GM12878 (cell line): ENCODE measurements around the gene RPRD2.
A peak's percentile ranks its signal among the peaks of the same experiment; 100 is the strongest.

Experiments
- CEBPB ChIP-seq, 2 experiments: fragments of 150-350 bp in 1 of 2; IDR thresholded peaks; 2 replicates each; pipeline ENCODE4 v1.6.1; 2012 to 2014; ENCODE audit warnings: low read depth in 2 of 2, low read length in 2 of 2, borderline replicate concordance in 1 of 2, inconsistent platforms in 1 of 2
- EZH2 ChIP-seq: IDR thresholded peaks from 2 replicates; pipeline ENCODE4 v1.6.1; 2012; ENCODE audit warnings: low read depth, mild to moderate bottlenecking, control low read depth, inconsistent platforms, low read length, borderline replicate concordance; ENCODE audit not compliant: control insufficient read depth
- FOS ChIP-seq: IDR thresholded peaks from 3 replicates; pipeline ENCODE4 v1.6.1; 2011; ENCODE audit warnings: borderline replicate concordance; ENCODE audit not compliant: insufficient read length; ENCODE audit errors: extremely low read depth
- FOXK2 ChIP-seq: fragments of 450-650 bp; IDR thresholded peaks from 2 replicates; pipeline ENCODE4 v1.6.1; 2017; ENCODE audit warnings: mild to moderate bottlenecking, moderate library complexity
- JUND ChIP-seq: IDR thresholded peaks from 2 replicates; pipeline ENCODE4 v1.6.1; 2012; ENCODE audit warnings: low read depth, mild to moderate bottlenecking, low read length, improper control_type of control experiment, moderate library complexity
- NFYA ChIP-seq: IDR thresholded peaks from 2 replicates; pipeline ENCODE4 v1.6.1; 2011; ENCODE audit warnings: low read depth, mild to moderate bottlenecking, low read length, improper control_type of control experiment, borderline replicate concordance
- POLR2A ChIP-seq: IDR thresholded peaks from 2 replicates; pipeline ENCODE4 v1.6.1; 2011; ENCODE audit warnings: low read depth, mild to moderate bottlenecking, low read length
- POLR2AphosphoS5 ChIP-seq: IDR thresholded peaks from 2 replicates; pipeline ENCODE4 v1.6.1; 2011; ENCODE audit warnings: mild to moderate bottlenecking, low read length, inconsistent platforms
- RAD21 ChIP-seq: IDR thresholded peaks from 2 replicates; pipeline ENCODE4 v1.6.1; 2011; ENCODE audit warnings: mild to moderate bottlenecking, low read depth, low read length, moderate library complexity; ENCODE audit not compliant: insufficient read depth
- SREBF2 ChIP-seq: IDR thresholded peaks from 2 replicates; pipeline ENCODE4 v1.6.1; 2012; ENCODE audit warnings: mild to moderate bottlenecking, low read length
- SRF ChIP-seq, 2 experiments: IDR thresholded peaks; 2 replicates each; pipeline ENCODE4 v1.6.1; 2011; ENCODE audit warnings: low read depth in 2 of 2, low read length in 2 of 2, mild to moderate bottlenecking in 1 of 2, moderate library complexity in 1 of 2
- TF ChIP-seq, protein P1 (sequence below), 3 experiments: IDR thresholded peaks in 2 of 3; conservative IDR thresholded peaks in 1 of 3; 2 replicates each; pipeline ENCODE4 v1.5.1; 2011; ENCODE audit warnings: low read depth in 3 of 3, low read length in 3 of 3, mild to moderate bottlenecking in 3 of 3, control low read depth in 2 of 3, moderate library complexity in 2 of 3, inconsistent platforms in 1 of 3, mixed read lengths in 1 of 3; ENCODE audit not compliant: control insufficient read depth in 2 of 3, insufficient read depth in 1 of 3; ENCODE audit errors: extremely low read depth in 1 of 3
- TF ChIP-seq, protein P2 (sequence below): IDR thresholded peaks from 2 replicates; pipeline ENCODE4 v1.6.1; 2012; ENCODE audit warnings: improper control_type of control experiment, low read depth, low read length; ENCODE audit not compliant: insufficient replicate concordance
- TF ChIP-seq, protein P3 (sequence below): IDR thresholded peaks from 2 replicates; pipeline ENCODE4 v1.6.1; 2011; ENCODE audit warnings: low read depth, mild to moderate bottlenecking, low read length, moderate library complexity, borderline replicate concordance; ENCODE audit errors: extremely low read depth

DNA sequence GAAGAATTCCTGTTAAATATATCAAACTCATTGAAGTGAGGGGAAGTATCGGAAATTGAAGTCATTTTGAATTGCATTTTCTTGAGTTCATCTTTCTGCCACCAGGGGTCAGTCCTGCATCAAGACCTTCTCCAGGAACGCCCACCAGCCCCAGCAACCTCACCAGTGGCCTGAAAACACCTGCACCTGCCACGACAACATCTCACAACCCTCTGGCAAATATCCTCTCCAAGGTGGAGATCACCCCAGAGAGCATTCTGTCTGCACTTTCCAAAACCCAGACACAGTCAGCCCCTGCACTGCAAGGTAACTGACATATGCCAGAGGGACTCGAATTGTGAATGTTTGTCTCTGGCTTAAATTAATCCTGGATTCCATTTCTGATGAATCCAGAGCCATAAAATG lies 100.5 kb downstream of the RPRD2 start:
- TF ChIP-seq POLR2A (no peak), CEBPB (IDR thresholded peaks at IDR 0.05; ENCODE audit: borderline replicate concordance in 1 of 2, low read depth in 2 of 2, low read length in 2 of 2) (no peak), FOXK2 (no peak), NFYA (no peak), RAD21 (peak; percentile 77), EZH2 (no peak), FOS (no peak), SRF (IDR thresholded peaks at IDR 0.05; ENCODE audit: low read depth in 2 of 2, low read length in 2 of 2) (no peak), POLR2AphosphoS5 (no peak), SREBF2 (no peak), JUND (no peak)
- TF ChIP-seq, protein P1, sequence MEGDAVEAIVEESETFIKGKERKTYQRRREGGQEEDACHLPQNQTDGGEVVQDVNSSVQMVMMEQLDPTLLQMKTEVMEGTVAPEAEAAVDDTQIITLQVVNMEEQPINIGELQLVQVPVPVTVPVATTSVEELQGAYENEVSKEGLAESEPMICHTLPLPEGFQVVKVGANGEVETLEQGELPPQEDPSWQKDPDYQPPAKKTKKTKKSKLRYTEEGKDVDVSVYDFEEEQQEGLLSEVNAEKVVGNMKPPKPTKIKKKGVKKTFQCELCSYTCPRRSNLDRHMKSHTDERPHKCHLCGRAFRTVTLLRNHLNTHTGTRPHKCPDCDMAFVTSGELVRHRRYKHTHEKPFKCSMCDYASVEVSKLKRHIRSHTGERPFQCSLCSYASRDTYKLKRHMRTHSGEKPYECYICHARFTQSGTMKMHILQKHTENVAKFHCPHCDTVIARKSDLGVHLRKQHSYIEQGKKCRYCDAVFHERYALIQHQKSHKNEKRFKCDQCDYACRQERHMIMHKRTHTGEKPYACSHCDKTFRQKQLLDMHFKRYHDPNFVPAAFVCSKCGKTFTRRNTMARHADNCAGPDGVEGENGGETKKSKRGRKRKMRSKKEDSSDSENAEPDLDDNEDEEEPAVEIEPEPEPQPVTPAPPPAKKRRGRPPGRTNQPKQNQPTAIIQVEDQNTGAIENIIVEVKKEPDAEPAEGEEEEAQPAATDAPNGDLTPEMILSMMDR (IDR thresholded peaks at IDR 0.05 in 2 of 3, conservative IDR thresholded peaks at IDR 0.05 in 1 of 3; ENCODE audit: control insufficient read depth in 2 of 3, extremely low read depth in 1 of 3, insufficient read depth in 1 of 3, low read depth in 3 of 3, low read length in 3 of 3) = peak; percentile 70 to 85 (median 72)
- TF ChIP-seq, protein P2, sequence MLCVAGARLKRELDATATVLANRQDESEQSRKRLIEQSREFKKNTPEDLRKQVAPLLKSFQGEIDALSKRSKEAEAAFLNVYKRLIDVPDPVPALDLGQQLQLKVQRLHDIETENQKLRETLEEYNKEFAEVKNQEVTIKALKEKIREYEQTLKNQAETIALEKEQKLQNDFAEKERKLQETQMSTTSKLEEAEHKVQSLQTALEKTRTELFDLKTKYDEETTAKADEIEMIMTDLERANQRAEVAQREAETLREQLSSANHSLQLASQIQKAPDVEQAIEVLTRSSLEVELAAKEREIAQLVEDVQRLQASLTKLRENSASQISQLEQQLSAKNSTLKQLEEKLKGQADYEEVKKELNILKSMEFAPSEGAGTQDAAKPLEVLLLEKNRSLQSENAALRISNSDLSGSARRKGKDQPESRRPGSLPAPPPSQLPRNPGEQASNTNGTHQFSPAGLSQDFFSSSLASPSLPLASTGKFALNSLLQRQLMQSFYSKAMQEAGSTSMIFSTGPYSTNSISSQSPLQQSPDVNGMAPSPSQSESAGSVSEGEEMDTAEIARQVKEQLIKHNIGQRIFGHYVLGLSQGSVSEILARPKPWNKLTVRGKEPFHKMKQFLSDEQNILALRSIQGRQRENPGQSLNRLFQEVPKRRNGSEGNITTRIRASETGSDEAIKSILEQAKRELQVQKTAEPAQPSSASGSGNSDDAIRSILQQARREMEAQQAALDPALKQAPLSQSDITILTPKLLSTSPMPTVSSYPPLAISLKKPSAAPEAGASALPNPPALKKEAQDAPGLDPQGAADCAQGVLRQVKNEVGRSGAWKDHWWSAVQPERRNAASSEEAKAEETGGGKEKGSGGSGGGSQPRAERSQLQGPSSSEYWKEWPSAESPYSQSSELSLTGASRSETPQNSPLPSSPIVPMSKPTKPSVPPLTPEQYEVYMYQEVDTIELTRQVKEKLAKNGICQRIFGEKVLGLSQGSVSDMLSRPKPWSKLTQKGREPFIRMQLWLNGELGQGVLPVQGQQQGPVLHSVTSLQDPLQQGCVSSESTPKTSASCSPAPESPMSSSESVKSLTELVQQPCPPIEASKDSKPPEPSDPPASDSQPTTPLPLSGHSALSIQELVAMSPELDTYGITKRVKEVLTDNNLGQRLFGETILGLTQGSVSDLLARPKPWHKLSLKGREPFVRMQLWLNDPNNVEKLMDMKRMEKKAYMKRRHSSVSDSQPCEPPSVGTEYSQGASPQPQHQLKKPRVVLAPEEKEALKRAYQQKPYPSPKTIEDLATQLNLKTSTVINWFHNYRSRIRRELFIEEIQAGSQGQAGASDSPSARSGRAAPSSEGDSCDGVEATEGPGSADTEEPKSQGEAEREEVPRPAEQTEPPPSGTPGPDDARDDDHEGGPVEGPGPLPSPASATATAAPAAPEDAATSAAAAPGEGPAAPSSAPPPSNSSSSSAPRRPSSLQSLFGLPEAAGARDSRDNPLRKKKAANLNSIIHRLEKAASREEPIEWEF = no peak
- TF ChIP-seq, protein P3, sequence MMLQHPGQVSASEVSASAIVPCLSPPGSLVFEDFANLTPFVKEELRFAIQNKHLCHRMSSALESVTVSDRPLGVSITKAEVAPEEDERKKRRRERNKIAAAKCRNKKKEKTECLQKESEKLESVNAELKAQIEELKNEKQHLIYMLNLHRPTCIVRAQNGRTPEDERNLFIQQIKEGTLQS = no peak
